ENCODE data around the gene RHEB. TPM values are rescaled to one million over a fixed set of nuclear protein-coding genes. Genes with fewer than 3 reads are reported as not detected.

The RHEB gene
- total and polyA plus RNA-seq, 2 donors (not counting 3 experiments of a cell fraction or from before 2014, with no cell fraction given) = 59.4 to 108 TPM

- H3K9ac ChIP-seq (replicated peaks; ENCODE audit: extremely low read depth, insufficient read depth, low read length) = no peak overlapping the region
- H3K79me2 ChIP-seq (ENCODE audit: control insufficient read depth, insufficient read depth, low read length) = no peaks in the 10 kb centered on the region
- no TSS peak for BruUV-seq (replicated peaks)
- intact Hi-C loops (cut with micrococcal nuclease) = no loop called here
- dilution Hi-C loops (cut with MboI; ENCODE audit: extremely low pct_ligation_motif_present, low sequenced_read_pairs) = no loop called here
- FAIRE-seq (no peak), DNase-seq (ENCODE audit: low read depth, low spot score) (no peak)
- no peak overlapping the region for H3K27ac ChIP-seq (ENCODE audit: insufficient read depth, low read depth, low read length)
- no peak overlapping the region for H3K4me2 ChIP-seq (ENCODE audit: insufficient read depth, low read length)
- H3K4me1 ChIP-seq (ENCODE audit: control insufficient read depth, extremely low read depth, insufficient read depth, low read length) = no peaks in the 10 kb centered on the region
- POLR2A ChIA-PET = no interaction called here
- H3K4me3 ChIP-seq (replicated peaks in 1 of 3; ENCODE audit: insufficient read depth in 1 of 3, low read depth in 1 of 3, low read length in 3 of 3) = no peak overlapping the region
- no peaks in the 10 kb centered on the region for H3K9me1 ChIP-seq (replicated peaks; ENCODE audit: control insufficient read depth, extremely low read depth, insufficient read depth, low read length)
- CTCF ChIA-PET = interaction anchor here (0.6 kb wide), 1 partner anchor 27 kb away, joined by 3 read pairs; no protein-coding TSS in a partner anchor
- no peaks in the 10 kb centered on the region for H3K9me3 ChIP-seq (replicated peaks; ENCODE audit: control insufficient read depth, insufficient read depth, low read length)
- H4K20me1 ChIP-seq (replicated peaks; ENCODE audit: control insufficient read depth, extremely low read depth, insufficient read depth, low read length) = no peaks in the 10 kb centered on the region
- H2AFZ ChIP-seq (ENCODE audit: low read depth, low read length) = no peak overlapping the region
- H3K27me3 ChIP-seq (ENCODE audit: control insufficient read depth in 2 of 2, insufficient read depth in 2 of 2, low read length in 2 of 2) = peaks cover 26 to 29% of the 10 kb centered on the region in 2 experiments
- no peaks in the 10 kb centered on the region for H3K36me3 ChIP-seq (ENCODE audit: control insufficient read depth in 2 of 2, extremely low read depth in 1 of 2, insufficient read depth in 2 of 2, low read length in 2 of 2)
- TF ChIP-seq POLR2AphosphoS5 (IDR thresholded peaks at IDR 0.05; ENCODE audit: insufficient read depth, low read depth, low read length) (no peak), EZH2 (IDR thresholded peaks at IDR 0.05; ENCODE audit: borderline replicate concordance, low read depth, low read length, severe bottlenecking) (no peak)
Observed at GRCh38 chr7:151416941-151417315, 102.8 kb downstream of the RHEB start.

- CTCF ChIA-PET = interaction anchor here (1.0 to 1.1 kb wide), 2 partner anchors 9 to 11 kb away, joined by 3 to 5 read pairs; no protein-coding TSS in a partner anchor
Observed at GRCh38 chr7:151416112-151416940, 103.4 kb downstream of the RHEB start.

More at GRCh38 chr7:151416112-151416940, 103.4 kb downstream of the RHEB start:
- Histone ChIP-seq H2AFZ (ENCODE audit: low read depth, low read length) (no peak overlapping the region), H3K36me3 (ENCODE audit: control insufficient read depth in 2 of 2, extremely low read depth in 1 of 2, insufficient read depth in 2 of 2, low read length in 2 of 2) (no peaks in the 10 kb centered on the region), H3K27me3 (ENCODE audit: control insufficient read depth in 2 of 2, insufficient read depth in 2 of 2, low read length in 2 of 2) (peaks cover 32 to 35% of the 10 kb centered on the region in 2 experiments), H3K9ac (replicated peaks; ENCODE audit: extremely low read depth, insufficient read depth, low read length) (no peak overlapping the region), H3K4me2 (ENCODE audit: insufficient read depth, low read length) (no peak overlapping the region), H4K20me1 (replicated peaks; ENCODE audit: control insufficient read depth, extremely low read depth, insufficient read depth, low read length) (no peaks in the 10 kb centered on the region), H3K4me1 (ENCODE audit: control insufficient read depth, extremely low read depth, insufficient read depth, low read length) (no peaks in the 10 kb centered on the region), H3K9me3 (replicated peaks; ENCODE audit: control insufficient read depth, insufficient read depth, low read length) (no peaks in the 10 kb centered on the region), H3K27ac (ENCODE audit: insufficient read depth, low read depth, low read length) (no peak overlapping the region), H3K9me1 (replicated peaks; ENCODE audit: control insufficient read depth, extremely low read depth, insufficient read depth, low read length) (no peaks in the 10 kb centered on the region), H3K79me2 (ENCODE audit: control insufficient read depth, insufficient read depth, low read length) (no peaks in the 10 kb centered on the region), H3K4me3 (replicated peaks in 1 of 3; ENCODE audit: insufficient read depth in 1 of 3, low read depth in 1 of 3, low read length in 3 of 3) (no peak overlapping the region)
- no TSS peak for BruUV-seq (replicated peaks)
- FAIRE-seq (no peak), DNase-seq (ENCODE audit: low read depth, low spot score) (no peak)
- TF ChIP-seq MAX (IDR thresholded peaks at IDR 0.05; ENCODE audit: insufficient read depth, insufficient read length) (no peak), JUN (IDR thresholded peaks at IDR 0.05; ENCODE audit: borderline replicate concordance, insufficient read depth, insufficient read length, low read depth) (no peak), EZH2 (IDR thresholded peaks at IDR 0.05; ENCODE audit: borderline replicate concordance, low read depth, low read length, severe bottlenecking) (no peak), FOS (IDR thresholded peaks at IDR 0.05; ENCODE audit: borderline replicate concordance, insufficient read depth, low read length) (no peak), GATA2 (IDR thresholded peaks at IDR 0.05; ENCODE audit: insufficient read depth, insufficient read length, low read depth, low read length) (no peak), CTCF (IDR thresholded peaks at IDR 0.05; ENCODE audit: extremely low read depth in 1 of 2, insufficient read depth in 1 of 2, low read depth in 1 of 2, low read length in 2 of 2) (no peak), POLR2A (IDR thresholded peaks at IDR 0.05; ENCODE audit: low read depth, low read length) (no peak), MYC (IDR thresholded peaks at IDR 0.05; ENCODE audit: low read depth, low read length) (no peak), POLR2AphosphoS5 (IDR thresholded peaks at IDR 0.05; ENCODE audit: insufficient read depth, low read depth, low read length) (no peak)
- POLR2A ChIA-PET = no interaction called here
- dilution Hi-C loops (cut with MboI; ENCODE audit: extremely low pct_ligation_motif_present, low sequenced_read_pairs) (no loop called here), intact Hi-C loops (cut with micrococcal nuclease) (no loop called here)

All from endothelial cell of umbilical vein (primary cell).